Right lobe of liver (tissue), 6 donors: ENCODE data around the gene FURIN. TPM values are rescaled to one million over a fixed set of nuclear protein-coding genes. Genes with fewer than 3 reads are reported as not detected.

Source experiments
- ATAC-seq, 4 donors: fragments of 200-7000 bp; cut with Tn5 transposase; one replicate each; pipeline ENCODE4 v1.9.1; 2020; ENCODE audit warnings: mild to moderate bottlenecking in 4 of 4, moderate library complexity in 4 of 4
- DNase-seq, 3 donors: peaks; one replicate each; pipeline ENCODE4 v3.0.0-alpha.2; 2020
- H3K27ac ChIP-seq, 3 donors: fragments of 200-600 bp; one replicate each; pipeline ENCODE4 v1.8.0; 2022
- H3K27me3 ChIP-seq, 2 donors: fragments of 200-600 bp; one replicate each; pipeline ENCODE4 v1.8.0; 2022
- H3K36me3 ChIP-seq, 4 donors: fragments of 200-600 bp; sonication (generic) in 1 of 4; one replicate each; pipeline versions ENCODE4 v1.5.1 to v1.8.0; 2017 to 2022; ENCODE audit warnings: control low read depth in 1 of 4
- H3K4me1 ChIP-seq, 4 donors: fragments of 200-600 bp; sonication (generic) in 1 of 4; one replicate each; pipeline versions ENCODE4 v1.5.1 to v1.8.0; 2017 to 2022; ENCODE audit warnings: control low read depth in 1 of 4
- H3K4me3 ChIP-seq, 3 donors: fragments of 200-600 bp; one replicate each; pipeline ENCODE4 v1.8.0; 2022
- H3K9me3 ChIP-seq, 4 donors: fragments of 200-600 bp; sonication (generic) in 1 of 4; one replicate each; pipeline versions ENCODE4 v1.5.1 to v1.8.0; 2017 to 2022; ENCODE audit warnings: control low read depth in 1 of 4
- POLR2A ChIP-seq: fragments of 450-650 bp; IDR thresholded peaks from one replicate; pipeline ENCODE4 v1.6.1; 2017; ENCODE audit warnings: antibody characterized with exemption, mild to moderate bottlenecking
- WGBS: methylation state at CpG from one replicate; pipeline ENCODE4 v1.1.6; 2018; ENCODE audit warnings: low coverage, low lambda C conversion rate; ENCODE audit not compliant: insufficient coverage; ENCODE audit errors: missing lambda C conversion rate; 5-methylcytosine and 5-hydroxymethylcytosine counted together
- intact Hi-C, 2 donors: fragments of 100-400 bp; cut with DNase I; formaldehyde crosslinking; loops; one replicate each; pipeline versions ENCODE4 v1.11.2 to v1.14.1; 2022
- total RNA-seq, 6 experiments: library from RNA; depleted of rRNA in 2 of 6; stranded (reverse); fragments of >200 nt in 2 of 6; fragmentation: NEBNext Ultra II Directional in 3 of 6; extraction: Animal tissue kit (Norgen Biotek cat#: 25700) in 3 of 6; gene quantifications; one replicate each; pipeline versions ENCODE4 v1.1.0 to v1.2.4, GENCODE V29; 2016 to 2023
- TF ChIP-seq, protein P1 (sequence below), 4 donors: fragments of 200-600 bp in 3 of 4; fragments of 450-650 bp in 1 of 4; IDR thresholded peaks; one replicate each; pipeline versions ENCODE4 v1.5.1 to v1.8.0; 2016 to 2022; ENCODE audit warnings: antibody characterized with exemption in 4 of 4, mild to moderate bottlenecking in 2 of 4
- donor health status: DM: no; HTN: yes; CAD: no.
- donor health status: DM: no; HTN: no; CAD: no.
- donor health status: DM: no; HTN: no; CAD: no.
- donor health status: DM: no; HTN: yes; CAD: no.
- donor health status: DM: no; HTN: yes; CAD: no.

Gene FURIN
- total RNA-seq, 6 experiments from 2014 or later, result 122 to 232 (median 189) TPM

GRCh38 chr15:90864507-90864906, 3.9 kb upstream of the FURIN start:
- Histone ChIP-seq H3K9me3 (no peaks in the 10 kb centered on the region), H3K36me3 (no peaks in the 10 kb centered on the region), H3K4me1 (peaks cover 0 to 56% (median 28%) of the 10 kb centered on the region in 4 donors), H3K4me3 (no peak overlapping the region), H3K27ac (peak overlapping the region in 2 of 3 donors; percentile 91 to 94), H3K27me3 (no peaks in the 10 kb centered on the region)
- no CpG with 5 or more reads among the region's 10 CpGs for WGBS
- TF ChIP-seq POLR2A, result no peak
- TF ChIP-seq, protein P1, sequence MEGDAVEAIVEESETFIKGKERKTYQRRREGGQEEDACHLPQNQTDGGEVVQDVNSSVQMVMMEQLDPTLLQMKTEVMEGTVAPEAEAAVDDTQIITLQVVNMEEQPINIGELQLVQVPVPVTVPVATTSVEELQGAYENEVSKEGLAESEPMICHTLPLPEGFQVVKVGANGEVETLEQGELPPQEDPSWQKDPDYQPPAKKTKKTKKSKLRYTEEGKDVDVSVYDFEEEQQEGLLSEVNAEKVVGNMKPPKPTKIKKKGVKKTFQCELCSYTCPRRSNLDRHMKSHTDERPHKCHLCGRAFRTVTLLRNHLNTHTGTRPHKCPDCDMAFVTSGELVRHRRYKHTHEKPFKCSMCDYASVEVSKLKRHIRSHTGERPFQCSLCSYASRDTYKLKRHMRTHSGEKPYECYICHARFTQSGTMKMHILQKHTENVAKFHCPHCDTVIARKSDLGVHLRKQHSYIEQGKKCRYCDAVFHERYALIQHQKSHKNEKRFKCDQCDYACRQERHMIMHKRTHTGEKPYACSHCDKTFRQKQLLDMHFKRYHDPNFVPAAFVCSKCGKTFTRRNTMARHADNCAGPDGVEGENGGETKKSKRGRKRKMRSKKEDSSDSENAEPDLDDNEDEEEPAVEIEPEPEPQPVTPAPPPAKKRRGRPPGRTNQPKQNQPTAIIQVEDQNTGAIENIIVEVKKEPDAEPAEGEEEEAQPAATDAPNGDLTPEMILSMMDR (IDR thresholded peaks at IDR 0.05), result no peak
- intact Hi-C loops, result no loop called here
- no peak for ATAC-seq
- DNase-seq, result no peak

GRCh38 chr15:90865702-90866101, 2.7 kb upstream of the FURIN start:
- H3K4me1 ChIP-seq, result peaks cover 0 to 53% (median 26%) of the 10 kb centered on the region in 4 donors
- no peak overlapping the region for H3K27ac ChIP-seq
- H3K9me3 ChIP-seq, result no peaks in the 10 kb centered on the region
- TF ChIP-seq, protein P1 (IDR thresholded peaks at IDR 0.05), result no peak
- no peak for TF ChIP-seq POLR2A
- H3K36me3 ChIP-seq, result no peaks in the 10 kb centered on the region
- no peak for DNase-seq
- H3K27me3 ChIP-seq, result no peaks in the 10 kb centered on the region
- no peak overlapping the region for H3K4me3 ChIP-seq
- 94% methylated on average over 4 of the region's 4 CpGs for whole genome bisulfite sequencing
- no peak for ATAC-seq
- intact Hi-C loops, result no loop called here

GRCh38 chr15:90866161-90866715, 2.1 kb upstream of the FURIN start:
- no peak for DNase-seq
- TF ChIP-seq, protein P1 (IDR thresholded peaks at IDR 0.05), result no peak
- no peak for TF ChIP-seq POLR2A
- Histone ChIP-seq H3K36me3 (no peaks in the 10 kb centered on the region), H3K9me3 (no peaks in the 10 kb centered on the region), H3K27ac (no peak overlapping the region), H3K27me3 (no peaks in the 10 kb centered on the region), H3K4me1 (peaks cover 0 to 52% (median 24%) of the 10 kb centered on the region in 4 donors), H3K4me3 (no peak overlapping the region)
- WGBS, result 52% methylated on average over 7 of the region's 16 CpGs
- ATAC-seq, result no peak
- intact Hi-C loops, result no loop called here

DNA sequence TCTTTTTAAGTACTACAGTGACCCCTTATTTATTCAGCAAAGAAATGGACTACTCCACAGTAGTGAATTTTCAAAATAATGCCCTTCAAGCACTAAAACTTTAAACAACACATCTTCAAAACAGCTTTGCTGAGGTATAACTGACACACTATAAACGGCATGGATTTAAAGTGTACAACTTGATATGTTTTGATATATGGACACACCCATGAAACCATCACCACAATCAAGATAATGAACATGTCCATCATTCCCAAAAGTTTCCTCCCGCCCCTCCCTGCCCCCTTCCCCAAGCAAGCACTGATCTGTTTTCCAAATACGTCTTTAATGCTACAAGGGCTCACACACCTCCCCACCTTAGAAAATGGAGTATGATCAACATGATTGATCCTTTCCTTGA, 1.6 kb upstream of the FURIN start:
- H3K9me3 ChIP-seq, result no peaks in the 10 kb centered on the region
- DNase-seq (no peak), ATAC-seq (no peak)
- no peak overlapping the region for H3K4me3 ChIP-seq
- H3K36me3 ChIP-seq, result no peaks in the 10 kb centered on the region
- H3K4me1 ChIP-seq, result peaks cover 0 to 48% (median 23%) of the 10 kb centered on the region in 4 donors
- intact Hi-C loops, result no loop called here
- TF ChIP-seq, protein P1 (IDR thresholded peaks at IDR 0.05), result no peak
- TF ChIP-seq POLR2A, result no peak
- 84% methylated on average over 3 of the region's 3 CpGs for WGBS
- H3K27me3 ChIP-seq, result no peaks in the 10 kb centered on the region
- no peak overlapping the region for H3K27ac ChIP-seq

- peaks cover 0 to 45% (median 12%) of the 10 kb centered on the region in 4 donors for H3K4me1 ChIP-seq
- H3K27ac ChIP-seq, result peak overlapping the region; percentile 45 to 97 (median 93)
- no peaks in the 10 kb centered on the region for H3K27me3 ChIP-seq
- no peaks in the 10 kb centered on the region for H3K36me3 ChIP-seq
- no peak for TF ChIP-seq POLR2A
- TF ChIP-seq, protein P1 (IDR thresholded peaks at IDR 0.05), result no peak
- no peak for ATAC-seq
- no peak overlapping the region for H3K4me3 ChIP-seq
- no peak for DNase-seq
- intact Hi-C loops, result no loop called here
- H3K9me3 ChIP-seq, result no peaks in the 10 kb centered on the region
Observed at GRCh38 chr15:90869140-90869541, 753 bp downstream of the FURIN start.
